ENCODE data around the gene CC2D1B. TPM values are rescaled to one million over a fixed set of nuclear protein-coding genes. Genes with fewer than 3 reads are reported as not detected.

The CC2D1B gene
- total and polyA plus RNA-seq, 9 of the 15 experiments (the other 6 are each of a cell fraction or from before 2014, with no cell fraction given) = 1.2 to 33.6 (median 25.5) TPM

DNA sequence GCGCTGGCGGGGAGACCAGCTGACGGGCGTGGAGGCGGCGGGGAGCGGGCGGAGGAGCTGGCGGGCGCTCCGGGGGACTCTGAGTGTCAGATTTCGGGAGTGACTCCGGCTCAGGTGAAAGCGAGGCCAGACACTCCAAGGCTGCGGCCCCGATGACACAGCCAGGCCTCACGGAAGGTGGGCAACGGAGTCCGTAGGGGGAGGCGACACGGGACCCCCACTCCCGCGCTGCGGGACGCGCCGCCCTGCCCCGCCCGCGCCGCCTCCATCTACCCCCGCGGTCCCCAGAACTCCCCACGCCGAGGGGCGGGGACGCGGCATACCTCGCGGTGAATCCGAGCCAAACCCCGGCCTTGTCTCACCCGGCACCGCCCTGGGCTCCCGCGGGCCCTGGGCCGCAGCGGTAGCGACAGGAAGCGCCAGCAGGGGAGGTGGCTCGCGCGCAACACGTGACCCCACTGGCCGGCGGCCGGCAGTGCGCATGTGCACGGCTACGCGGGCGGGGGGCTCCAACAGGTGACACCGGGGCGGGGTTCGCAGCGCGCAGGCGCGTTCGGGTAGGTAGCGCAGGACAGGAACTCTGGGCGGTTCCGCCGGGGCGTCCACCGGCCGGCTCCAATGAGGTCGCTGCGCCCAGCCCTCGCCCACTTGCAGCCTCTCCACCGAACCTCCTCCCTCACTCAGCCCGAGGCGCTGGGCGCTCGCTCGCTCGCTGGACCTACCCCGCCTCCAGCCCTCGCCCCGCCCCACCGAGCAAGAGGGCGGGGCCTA lies at the start of gene CC2D1B (continued):
- TF ChIP-seq, protein P1, sequence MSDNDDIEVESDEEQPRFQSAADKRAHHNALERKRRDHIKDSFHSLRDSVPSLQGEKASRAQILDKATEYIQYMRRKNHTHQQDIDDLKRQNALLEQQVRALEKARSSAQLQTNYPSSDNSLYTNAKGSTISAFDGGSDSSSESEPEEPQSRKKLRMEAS (CRISPR knock-in tag; IDR thresholded peaks at IDR 0.05) = peak; percentile 96
- 0 out of 2 replicates have a peak, but pooled peaks have one; percentile 15 for TF ChIP-seq SIN3B (IDR thresholded peaks at IDR 0.05; ENCODE audit: low read depth)
- TF ChIP-seq, protein P2, sequence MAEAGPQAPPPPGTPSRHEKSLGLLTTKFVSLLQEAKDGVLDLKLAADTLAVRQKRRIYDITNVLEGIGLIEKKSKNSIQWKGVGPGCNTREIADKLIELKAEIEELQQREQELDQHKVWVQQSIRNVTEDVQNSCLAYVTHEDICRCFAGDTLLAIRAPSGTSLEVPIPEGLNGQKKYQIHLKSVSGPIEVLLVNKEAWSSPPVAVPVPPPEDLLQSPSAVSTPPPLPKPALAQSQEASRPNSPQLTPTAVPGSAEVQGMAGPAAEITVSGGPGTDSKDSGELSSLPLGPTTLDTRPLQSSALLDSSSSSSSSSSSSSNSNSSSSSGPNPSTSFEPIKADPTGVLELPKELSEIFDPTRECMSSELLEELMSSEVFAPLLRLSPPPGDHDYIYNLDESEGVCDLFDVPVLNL (CRISPR knock-in tag; IDR thresholded peaks at IDR 0.05; ENCODE audit: low read depth) = 0 out of 2 replicates have a peak, but pooled peaks have one; percentile 75
- TF ChIP-seq FIP1L1 (IDR thresholded peaks at IDR 0.05; ENCODE audit: low read depth, low read length, poor library complexity, severe bottlenecking) = peak; percentile 87
- TF ChIP-seq, protein P3, sequence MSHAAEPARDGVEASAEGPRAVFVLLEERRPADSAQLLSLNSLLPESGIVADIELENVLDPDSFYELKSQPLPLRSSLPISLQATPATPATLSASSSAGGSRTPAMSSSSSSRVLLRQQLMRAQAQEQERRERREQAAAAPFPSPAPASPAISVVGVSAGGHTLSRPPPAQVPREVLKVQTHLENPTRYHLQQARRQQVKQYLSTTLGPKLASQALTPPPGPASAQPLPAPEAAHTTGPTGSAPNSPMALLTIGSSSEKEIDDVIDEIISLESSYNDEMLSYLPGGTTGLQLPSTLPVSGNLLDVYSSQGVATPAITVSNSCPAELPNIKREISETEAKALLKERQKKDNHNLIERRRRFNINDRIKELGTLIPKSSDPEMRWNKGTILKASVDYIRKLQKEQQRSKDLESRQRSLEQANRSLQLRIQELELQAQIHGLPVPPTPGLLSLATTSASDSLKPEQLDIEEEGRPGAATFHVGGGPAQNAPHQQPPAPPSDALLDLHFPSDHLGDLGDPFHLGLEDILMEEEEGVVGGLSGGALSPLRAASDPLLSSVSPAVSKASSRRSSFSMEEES (CRISPR knock-in tag; IDR thresholded peaks at IDR 0.05) = peak; percentile 98
- TF ChIP-seq TARDBP (IDR thresholded peaks at IDR 0.05) = peak; percentile 49; the same call in 1 of the 2 replicates
- TF ChIP-seq, protein P4, sequence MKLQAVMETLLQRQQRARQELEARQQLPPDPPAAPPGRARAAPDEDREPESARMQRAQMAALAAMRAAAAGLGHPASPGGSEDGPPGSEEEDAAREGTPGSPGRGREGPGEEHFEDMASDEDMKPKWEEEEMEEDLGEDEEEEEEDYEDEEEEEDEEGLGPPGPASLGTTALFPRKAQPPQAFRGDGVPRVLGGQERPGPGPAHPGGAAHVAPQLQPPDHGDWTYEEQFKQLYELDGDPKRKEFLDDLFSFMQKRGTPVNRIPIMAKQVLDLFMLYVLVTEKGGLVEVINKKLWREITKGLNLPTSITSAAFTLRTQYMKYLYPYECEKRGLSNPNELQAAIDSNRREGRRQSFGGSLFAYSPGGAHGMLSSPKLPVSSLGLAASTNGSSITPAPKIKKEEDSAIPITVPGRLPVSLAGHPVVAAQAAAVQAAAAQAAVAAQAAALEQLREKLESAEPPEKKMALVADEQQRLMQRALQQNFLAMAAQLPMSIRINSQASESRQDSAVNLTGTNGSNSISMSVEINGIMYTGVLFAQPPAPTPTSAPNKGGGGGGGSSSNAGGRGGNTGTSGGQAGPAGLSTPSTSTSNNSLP (IDR thresholded peaks at IDR 0.05; ENCODE audit: borderline replicate concordance, low read depth, low read length) = no peak
- peak; percentile 17; the same call in 1 of the 2 replicates for TF ChIP-seq GTF2F1 (IDR thresholded peaks at IDR 0.05; ENCODE audit: low read depth, low read length)
- TF ChIP-seq PHF21A (IDR thresholded peaks at IDR 0.05; ENCODE audit: borderline replicate concordance, low read depth) = peak; percentile 72; the same call in 1 of the 2 replicates
- TF ChIP-seq EHMT2 (IDR thresholded peaks at IDR 0.05) = no peak
- TF ChIP-seq WHSC1 (IDR thresholded peaks at IDR 0.05; ENCODE audit: low read length) = no peak
- TF ChIP-seq HNRNPLL (IDR thresholded peaks at IDR 0.05; ENCODE audit: low read depth, low read length, poor library complexity, severe bottlenecking) = peak; percentile 17
- TF ChIP-seq ESRRA (IDR thresholded peaks at IDR 0.05; ENCODE audit: borderline replicate concordance, low read depth) = peak; percentile 38; the same call in 1 of the 2 replicates
- no peak for TF ChIP-seq TCF7L2 (IDR thresholded peaks at IDR 0.05; ENCODE audit: low read depth, low read length)
- TF ChIP-seq HIVEP1 (CRISPR knock-in tag; IDR thresholded peaks at IDR 0.05) = no peak
- TF ChIP-seq ZNF583 (CRISPR knock-in tag; IDR thresholded peaks at IDR 0.05) = no peak
- TF ChIP-seq SRSF1 (IDR thresholded peaks at IDR 0.05; ENCODE audit: low read depth, low read length) = no peak
- peak; percentile 54 for TF ChIP-seq HNRNPK (IDR thresholded peaks at IDR 0.05; ENCODE audit: low read depth, low read length, poor library complexity, severe bottlenecking)
- peak; percentile 74 for TF ChIP-seq CREM (IDR thresholded peaks at IDR 0.05; ENCODE audit: low read depth)
- TF ChIP-seq SLC30A9 (CRISPR knock-in tag; IDR thresholded peaks at IDR 0.05) = no peak
- TF ChIP-seq ARNT (IDR thresholded peaks at IDR 0.05) = no peak
- peak; percentile 61 for TF ChIP-seq POU5F1 (IDR thresholded peaks at IDR 0.05; ENCODE audit: borderline replicate concordance, low read depth, low read length, partially characterized antibody)
- 0 out of 2 replicates have a peak, but pooled peaks have one; percentile 36 for TF ChIP-seq SMAD4 (CRISPR knock-in tag; conservative IDR thresholded peaks at IDR 0.05)
